Caco-2 (cell line): ENCODE data around the gene SFTA2. TPM values are rescaled to one million over a fixed set of nuclear protein-coding genes. Genes with fewer than 3 reads are reported as not detected.
A peak's percentile ranks its signal among the peaks of the same experiment; 100 is the strongest.

Source experiments
- BruUV-seq: library from RNA; stranded (reverse); fragments of 400-500 nt; replicated peaks from 2 replicates; lab custom pipeline; 2021; lab: Mats Ljungman, UMichigan
- CTCF ChIA-PET: fragments of 300-600 bp; sonication (Branson Sonifier 250); formaldehyde crosslinking; loops from one replicate; lab custom pipeline; 2022; ENCODE audit warnings: antibody characterized with exemption; lab: Charles Lee
- POLR2A ChIA-PET: fragments of 300-600 bp; sonication (Branson Sonifier 250); formaldehyde crosslinking; loops from one replicate; lab custom pipeline; 2022; ENCODE audit warnings: antibody characterized with exemption; lab: Charles Lee
- DNase-seq, 2 experiments: peaks; one replicate each; pipeline versions ENCODE4 v3.0.0 to v3.0.0-alpha.2; 2020 to 2022
- H3K27me3 ChIP-seq: replicated peaks from 2 replicates; pipeline ENCODE4 v1.6.0; 2011; ENCODE audit warnings: low read length; ENCODE audit not compliant: control insufficient read depth, insufficient read depth
- H3K36me3 ChIP-seq: 2 replicates; pipeline ENCODE4 v1.5.1; 2011; ENCODE audit warnings: low read length; ENCODE audit not compliant: control insufficient read depth, insufficient read depth
- H3K4me1 ChIP-seq: fragments of 250-450 bp; sonication (Bioruptor Pico); 2 replicates; pipeline ENCODE4 v1.5.1; 2020; ENCODE audit warnings: mild to moderate bottlenecking
- H3K4me3 ChIP-seq: 2 replicates; pipeline ENCODE4 v1.5.1; 2011; ENCODE audit warnings: low read depth, mild to moderate bottlenecking, control low read depth, low read length
- H3K9me3 ChIP-seq: fragments of 250-450 bp; sonication (Bioruptor Pico); 2 replicates; pipeline ENCODE4 v1.5.1; 2020; ENCODE audit warnings: mild to moderate bottlenecking, moderate library complexity
- H3K27ac Mint-ChIP-seq: one replicate; pipeline ENCODE4 v1.8.0; 2022; ENCODE audit warnings: mixed read lengths; ENCODE audit not compliant: unreplicated experiment
- H3K27me3 Mint-ChIP-seq: one replicate; pipeline ENCODE4 v1.8.0; 2022; ENCODE audit warnings: mixed read lengths; ENCODE audit not compliant: insufficient read depth, unreplicated experiment
- H3K36me3 Mint-ChIP-seq: one replicate; pipeline ENCODE4 v1.8.0; 2022; ENCODE audit warnings: mild to moderate bottlenecking, mixed read lengths; ENCODE audit not compliant: insufficient read depth, unreplicated experiment
- H3K4me1 Mint-ChIP-seq: one replicate; pipeline ENCODE4 v1.8.0; 2022; ENCODE audit warnings: low read depth, mixed read lengths; ENCODE audit not compliant: unreplicated experiment
- H3K4me3 Mint-ChIP-seq: one replicate; pipeline ENCODE4 v1.8.0; 2022; ENCODE audit warnings: mild to moderate bottlenecking, moderate library complexity, mixed read lengths; ENCODE audit not compliant: unreplicated experiment
- H3K9me3 Mint-ChIP-seq: one replicate; pipeline ENCODE4 v1.8.0; 2022; ENCODE audit warnings: mixed read lengths; ENCODE audit not compliant: unreplicated experiment
- CTCF ChIP-seq, 2 experiments: fragments of 200-600 bp in 1 of 2; IDR thresholded peaks; 1 replicate in 1 of 2; 2 replicates in 1 of 2; pipeline versions ENCODE4 v1.5.1 to v1.8.0; 2011 to 2022; ENCODE audit warnings: antibody characterized with exemption in 1 of 2, control low read depth in 1 of 2, inconsistent platforms in 1 of 2, low read depth in 1 of 2, low read length in 1 of 2, mild to moderate bottlenecking in 1 of 2, moderate library complexity in 1 of 2; ENCODE audit not compliant: insufficient read depth in 1 of 2, severe bottlenecking in 1 of 2, unreplicated experiment in 1 of 2
- intact Hi-C: fragments of 100-400 bp; cut with micrococcal nuclease; formaldehyde crosslinking; loops from one replicate; pipeline ENCODE4 v1.10.0; 2022; ENCODE audit not compliant: unreplicated experiment
- total RNA-seq: library from RNA; stranded (reverse); gene quantifications from 2 replicates; pipeline ENCODE4 v1.2.3, GENCODE V29; 2022

The SFTA2 gene
- total RNA-seq, 1 experiment from 2014 or later, result 9.6 TPM

- no peaks in the 10 kb centered on the region for H3K27me3 ChIP-seq
- no peaks in the 10 kb centered on the region for H3K9me3 ChIP-seq
- intact Hi-C loops, result loop anchor here (1.0 to 2.0 kb wide), 5 partner anchors 59 to 172 kb away; no protein-coding TSS in a partner anchor
- peak; percentile 66 to 68 for TF ChIP-seq CTCF (IDR thresholded peaks at IDR 0.05; ENCODE audit: insufficient read depth in 1 of 2, low read depth in 1 of 2, low read length in 1 of 2, severe bottlenecking in 1 of 2, unreplicated experiment in 1 of 2)
- DNase-seq, result peak in 1 of 2 experiments; percentile 61
- H3K4me3 ChIP-seq, result no peak overlapping the region
- H3K27ac Mint-ChIP-seq, result no peak overlapping the region
- peaks cover 2% of the 10 kb centered on the region; the same call in 1 of the 2 replicates for H3K36me3 ChIP-seq
- POLR2A ChIA-PET, result no interaction called here
- H3K4me1 Mint-ChIP-seq, result peaks cover 14% of the 10 kb centered on the region
- H3K4me1 ChIP-seq, result peaks cover 11% of the 10 kb centered on the region
- H3K36me3 Mint-ChIP-seq, result peaks cover 20% of the 10 kb centered on the region
- no TSS peak for BruUV-seq
- H3K9me3 Mint-ChIP-seq, result no peaks in the 10 kb centered on the region
- no peaks in the 10 kb centered on the region for H3K27me3 Mint-ChIP-seq
- CTCF ChIA-PET, result interaction anchor here (0.6 to 4.9 kb wide), 13 partner anchors 12 to 216 kb away, joined by 3 to 66 read pairs (median 4); no protein-coding TSS in a partner anchor
- peak overlapping the region; percentile 87 for H3K4me3 Mint-ChIP-seq
Observed at GRCh38 chr6:30915591-30915946, 16.4 kb downstream of the SFTA2 start.

DNA sequence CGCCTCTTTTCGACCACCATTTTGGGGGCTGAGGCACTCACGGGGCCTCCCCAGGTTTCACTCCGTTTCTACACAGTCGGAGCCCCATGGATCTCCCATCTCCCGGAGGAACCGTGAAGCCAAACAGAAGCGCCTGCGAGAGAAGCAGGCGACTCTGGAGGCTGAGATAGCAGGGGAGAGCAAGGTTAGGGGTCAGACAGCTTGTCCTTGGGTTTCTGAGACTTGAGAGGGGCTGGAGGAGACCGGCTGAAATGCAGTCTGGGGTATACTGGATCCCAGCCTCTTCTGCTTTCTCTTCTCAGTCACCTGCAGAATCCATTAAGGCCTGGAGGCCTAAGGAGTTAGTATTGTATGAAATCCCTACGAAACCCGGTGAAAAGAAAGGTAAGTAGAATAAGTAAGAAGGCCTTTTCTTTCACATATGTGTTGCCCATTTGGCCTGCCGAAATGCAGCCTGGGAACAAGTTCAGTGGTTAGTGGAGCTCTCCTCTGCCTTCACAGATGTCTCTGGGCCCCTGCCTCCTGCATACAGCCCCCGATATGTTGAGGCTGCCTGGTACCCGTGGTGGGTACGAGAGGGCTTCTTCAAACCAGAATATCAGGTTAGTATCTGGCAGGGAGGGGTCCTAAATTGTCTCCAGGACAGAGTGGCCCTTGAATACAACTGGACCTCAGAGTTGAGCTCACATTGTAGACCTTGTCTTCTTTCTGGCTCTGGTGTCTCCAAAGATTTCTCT lies 16.9 kb downstream of the SFTA2 start:
- no TSS peak for BruUV-seq
- H3K36me3 ChIP-seq, result peaks cover 2% of the 10 kb centered on the region; the same call in 1 of the 2 replicates
- POLR2A ChIA-PET, result no interaction called here
- DNase-seq, result no peak
- H3K27me3 Mint-ChIP-seq, result no peaks in the 10 kb centered on the region
- no peaks in the 10 kb centered on the region for H3K27me3 ChIP-seq
- no peaks in the 10 kb centered on the region for H3K9me3 ChIP-seq
- peak overlapping the region; percentile 54 for H3K4me3 ChIP-seq
- peak overlapping the region; percentile 92 for H3K27ac Mint-ChIP-seq
- H3K4me1 ChIP-seq, result peaks cover 11% of the 10 kb centered on the region
- H3K36me3 Mint-ChIP-seq, result peaks cover 20% of the 10 kb centered on the region
- peak overlapping the region; percentile 87 for H3K4me3 Mint-ChIP-seq
- CTCF ChIA-PET, result interaction anchor here (0.6 to 4.9 kb wide), 16 partner anchors 17 to 277 kb away, joined by 3 to 66 read pairs (median 9); partner anchors contain the start of gene SFTA2
- H3K9me3 Mint-ChIP-seq, result no peaks in the 10 kb centered on the region
- intact Hi-C loops, result loop anchor here (1.0 to 2.0 kb wide), 6 partner anchors 60 to 172 kb away; no protein-coding TSS in a partner anchor
- peaks cover 14% of the 10 kb centered on the region for H3K4me1 Mint-ChIP-seq
- TF ChIP-seq CTCF (IDR thresholded peaks at IDR 0.05; ENCODE audit: insufficient read depth in 1 of 2, low read depth in 1 of 2, low read length in 1 of 2, severe bottlenecking in 1 of 2, unreplicated experiment in 1 of 2), result no peak

DNA sequence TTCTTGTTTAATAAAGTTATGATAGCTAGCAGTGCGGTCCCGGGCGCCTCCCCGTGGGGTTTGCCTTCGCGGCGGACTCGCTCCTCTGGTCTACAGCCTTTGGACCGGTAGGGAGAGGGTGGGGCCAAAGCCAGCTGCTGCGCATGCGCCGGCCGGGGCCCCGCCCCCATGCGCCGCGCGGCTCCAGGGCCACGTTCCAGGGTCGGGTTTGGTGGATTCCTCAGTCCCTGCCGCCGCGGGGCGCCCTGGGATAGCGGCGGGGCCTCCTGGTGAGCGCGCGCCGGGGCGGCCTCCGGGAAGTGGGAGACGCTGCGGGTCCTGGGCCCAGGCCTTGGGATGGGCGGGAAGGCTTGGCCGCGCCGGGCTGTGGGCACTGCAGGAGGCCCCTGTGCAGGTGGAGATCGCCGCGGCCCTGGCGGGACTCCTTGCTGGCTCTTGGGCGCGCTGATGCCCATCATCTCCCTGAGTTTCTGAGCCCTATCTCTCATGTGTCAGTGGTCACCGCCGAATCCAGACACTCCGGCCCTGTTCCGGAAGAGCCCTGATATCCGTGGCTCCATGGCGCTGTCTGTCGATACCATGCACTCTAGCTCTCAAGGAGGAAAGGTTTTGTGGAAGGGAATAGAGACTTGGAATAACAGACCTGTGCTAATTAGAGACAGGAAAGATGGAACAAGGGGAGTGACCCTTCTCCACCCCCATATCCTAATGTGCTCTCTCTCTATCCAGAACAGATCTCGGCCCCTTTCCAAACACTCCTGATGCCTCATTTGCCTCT lies 17.7 kb downstream of the SFTA2 start, which contains the start of gene VARS2:
VARS2 (plus strand) TSS at position 163 of the 778 bp plus-strand sequence; CDS start at position 762, 599 bp downstream.
- intact Hi-C loops, result loop anchor here (1.0 to 2.0 kb wide), 3 partner anchors 61 to 165 kb away; no protein-coding TSS in a partner anchor
- peaks cover 20% of the 10 kb centered on the region for H3K36me3 Mint-ChIP-seq
- CTCF ChIA-PET, result interaction anchor here (0.6 to 4.9 kb wide), 22 partner anchors 18 to 278 kb away, joined by 3 to 66 read pairs (median 8); partner anchors contain the start of genes DDR1 and SFTA2

More for the DNA sequence above, 17.7 kb downstream of the SFTA2 start, which contains the start of gene VARS2:
- H3K27me3 Mint-ChIP-seq, result no peaks in the 10 kb centered on the region
- Histone ChIP-seq H3K4me1 (peaks cover 11% of the 10 kb centered on the region), H3K4me3 (peak within 1 kb of the TSS; percentile 54), H3K27me3 (no peaks in the 10 kb centered on the region), H3K36me3 (peaks cover 2% of the 10 kb centered on the region; the same call in 1 of the 2 replicates), H3K9me3 (no peaks in the 10 kb centered on the region)
- TSS peak; percentile 66 for BruUV-seq
- H3K4me3 Mint-ChIP-seq, result peak within 1 kb of the TSS; percentile 87
- POLR2A ChIA-PET, result interaction anchor here (0.9 to 1.5 kb wide), 8 partner anchors 9 to 173 kb away, joined by 4 to 8 read pairs (median 6); no protein-coding TSS in a partner anchor
- DNase-seq, result peak; percentile 94 to 98
- H3K27ac Mint-ChIP-seq, result peak within 1 kb of the TSS; percentile 92
- TF ChIP-seq CTCF (IDR thresholded peaks at IDR 0.05; ENCODE audit: insufficient read depth in 1 of 2, low read depth in 1 of 2, low read length in 1 of 2, severe bottlenecking in 1 of 2, unreplicated experiment in 1 of 2), result peak; percentile 9 to 31
- peaks cover 14% of the 10 kb centered on the region for H3K4me1 Mint-ChIP-seq
- no peaks in the 10 kb centered on the region for H3K9me3 Mint-ChIP-seq
